NCI-H524 (cell line): ENCODE measurements around the gene HAVCR2.

ENCODE experiments used
- DNase-seq, 2 experiments: peaks; one replicate each; lab custom pipeline; 2025; lab: John Stamatoyannopoulos, UW

Gene HAVCR2

GRCh38 chr5:157108976-157109375 lies at the start of gene HAVCR2:
TSS of gene HAVCR2 (minus strand) at chr5:157109044. CDS start at chr5:157108983, 61 bp downstream.
- no peak for DNase-seq

- DNase-seq = no peak
Measured at GRCh38 chr5:157157293-157157891, 48.5 kb upstream of the HAVCR2 start.

- DNase-seq = no peak
Measured at GRCh38 chr5:157155297-157155696, 46.5 kb upstream of the HAVCR2 start.

- no peak for DNase-seq
Measured at GRCh38 chr5:157150995-157151394, 42.2 kb upstream of the HAVCR2 start.

GRCh38 chr5:157148734-157149615 lies 40.1 kb upstream of the HAVCR2 start:
- DNase-seq = peak; percentile 22 to 75

- peak; percentile 7 to 80 for DNase-seq
Measured at GRCh38 chr5:157143127-157143971, 34.5 kb upstream of the HAVCR2 start.

- peak; percentile 89 to 99 for DNase-seq
Measured at GRCh38 chr5:157142317-157143126, 33.7 kb upstream of the HAVCR2 start, which contains the start of gene MED7. TSS of gene MED7 (minus strand) at chr5:157142865. CDS start at chr5:157139431, 3,434 bp downstream.

- no peak for DNase-seq
Measured at GRCh38 chr5:157137691-157138090, 28.8 kb upstream of the HAVCR2 start.

GRCh38 chr5:157132281-157132612 lies 23.4 kb upstream of the HAVCR2 start:
- DNase-seq = no peak

- DNase-seq = peak; percentile 82 to 94
Measured at GRCh38 chr5:157130925-157131324, 22.1 kb upstream of the HAVCR2 start.

GRCh38 chr5:157121709-157122108 lies 12.9 kb upstream of the HAVCR2 start:
- DNase-seq = no peak

GRCh38 chr5:157120102-157120501 lies 11.3 kb upstream of the HAVCR2 start:
- DNase-seq = no peak

GRCh38 chr5:157116483-157116954 lies 7.7 kb upstream of the HAVCR2 start:
- no peak for DNase-seq

GRCh38 chr5:157115502-157115901 lies 6.7 kb upstream of the HAVCR2 start:
- no peak for DNase-seq

GRCh38 chr5:157115012-157115411 lies 6.2 kb upstream of the HAVCR2 start:
- DNase-seq = no peak

- DNase-seq = no peak
Measured at GRCh38 chr5:157113002-157113401, 4.2 kb upstream of the HAVCR2 start.

GRCh38 chr5:157109744-157110143 lies 900 bp upstream of the HAVCR2 start:
- DNase-seq = no peak

- DNase-seq = no peak
Measured at GRCh38 chr5:157107508-157107907, 1.3 kb downstream of the HAVCR2 start.

- no peak for DNase-seq
Measured at GRCh38 chr5:157106630-157107461, 2.0 kb downstream of the HAVCR2 start.

GRCh38 chr5:157100140-157100679 lies 8.6 kb downstream of the HAVCR2 start:
- DNase-seq = no peak
